HG03469 (cell line): ENCODE data around the gene GNPTAB.
A peak's percentile ranks its signal among the peaks of the same experiment; 100 is the strongest.
"Not testable (repeated sequence)": the region's sequence is repeated elsewhere in the genome, so short reads cannot be mapped to it uniquely, and the experiment has no call there.

ENCODE experiments used
- ATAC-seq: cut with Tn5 transposase; IDR thresholded peaks from one replicate; pipeline ENCODE4 v1.9.1; 2021; ENCODE audit warnings: mild to moderate bottlenecking, moderate library complexity, moderate number of reproducible peaks; ENCODE audit not compliant: unreplicated experiment

The GNPTAB gene

GRCh38 chr12:101854747-101855146 is 24.0 kb upstream of the GNPTAB start:
- ATAC-seq = peak; percentile 37

- ATAC-seq = no peak
These were observed 22.2 kb upstream of the GNPTAB start for GRCh38 chr12:101852998-101853397.

GRCh38 chr12:101850199-101850598 is 19.4 kb upstream of the GNPTAB start:
- ATAC-seq = no peak

GRCh38 chr12:101847325-101847724 is 16.6 kb upstream of the GNPTAB start:
- no peak for ATAC-seq

GRCh38 chr12:101845137-101845711 is 14.5 kb upstream of the GNPTAB start:
- ATAC-seq = no peak

GRCh38 chr12:101841069-101841468 is 10.3 kb upstream of the GNPTAB start:
- no peak for ATAC-seq

- no peak for ATAC-seq
These were observed 8.8 kb upstream of the GNPTAB start for GRCh38 chr12:101839324-101840283.

GRCh38 chr12:101838628-101839323 is 8.0 kb upstream of the GNPTAB start:
- peak; percentile 44 for ATAC-seq

- ATAC-seq = no peak
These were observed 1.3 kb upstream of the GNPTAB start for GRCh38 chr12:101832030-101832429.

- no peak for ATAC-seq
These were observed 956 bp downstream of the GNPTAB start for GRCh38 chr12:101829639-101830366.

GRCh38 chr12:101828463-101829196 is 2.1 kb downstream of the GNPTAB start:
- ATAC-seq = no peak

- ATAC-seq = no peak
These were observed 3.9 kb downstream of the GNPTAB start for GRCh38 chr12:101826766-101827368.

GRCh38 chr12:101824831-101825230 is 5.9 kb downstream of the GNPTAB start:
- no peak for ATAC-seq

- peak; percentile 37 for ATAC-seq
These were observed 6.9 kb downstream of the GNPTAB start for GRCh38 chr12:101823891-101824290.

- no peak for ATAC-seq
These were observed 7.7 kb downstream of the GNPTAB start for GRCh38 chr12:101823039-101823438.

GRCh38 chr12:101819467-101819866 is 11.3 kb downstream of the GNPTAB start:
- peak; percentile 73 for ATAC-seq

GRCh38 chr12:101818689-101819088 is 12.1 kb downstream of the GNPTAB start:
- not testable (repeated sequence) for ATAC-seq

GRCh38 chr12:101813117-101813516 is 17.6 kb downstream of the GNPTAB start:
- no peak for ATAC-seq

GRCh38 chr12:101812716-101813115 is 18.0 kb downstream of the GNPTAB start:
- not testable (repeated sequence) for ATAC-seq

- not testable (repeated sequence) for ATAC-seq
These were observed 19.4 kb downstream of the GNPTAB start for GRCh38 chr12:101811342-101811741.
